Tibial artery (tissue), 4 donors: Measurements from ENCODE around the gene FRS2.

Experiments
- DNase-seq, 2 donors: peaks; one replicate each; pipeline ENCODE4 v3.0.0-alpha.2; 2019
- H3K27ac ChIP-seq, 2 donors: fragments of 200-600 bp; sonication (generic) in 1 of 2; 1 replicate in 1 of 2; 2 replicates in 1 of 2; pipeline ENCODE4 v1.5.1; 2018 to 2019; ENCODE audit warnings: mild to moderate bottlenecking in 1 of 2
- H3K27me3 ChIP-seq, 2 donors: fragments of 200-600 bp; sonication (generic) in 1 of 2; one replicate each; pipeline versions ENCODE4 v1.5.1 to v1.6.0; 2016 to 2019
- H3K36me3 ChIP-seq, 3 donors: fragments of 200-600 bp; sonication (generic) in 2 of 3; one replicate each; pipeline ENCODE4 v1.5.1; 2016 to 2019; ENCODE audit warnings: mild to moderate bottlenecking in 2 of 3
- H3K4me1 ChIP-seq, 4 donors: fragments of 200-600 bp; sonication (generic) in 2 of 4; 1 replicate in 3 of 4; 2 replicates in 1 of 4; pipeline ENCODE4 v1.5.1; 2016 to 2019
- H3K4me3 ChIP-seq, 2 donors: fragments of 200-600 bp; sonication (generic) in 1 of 2; 1 replicate in 1 of 2; 2 replicates in 1 of 2; pipeline ENCODE4 v1.5.1; 2018 to 2019; ENCODE audit warnings: mild to moderate bottlenecking in 2 of 2
- H3K9me3 ChIP-seq, 3 donors: fragments of 200-600 bp; sonication (generic) in 1 of 3; one replicate each; pipeline ENCODE4 v1.5.1; 2016 to 2019
- intact Hi-C: fragments of 100-400 bp; cut with DNase I; formaldehyde crosslinking; loops from one replicate; pipeline ENCODE4 v1.15.0; 2023; ENCODE audit warnings: low total_unique reads
- TF ChIP-seq, protein P1 (sequence below), 2 experiments: fragments of 200-600 bp in 1 of 2; fragments of 450-650 bp in 1 of 2; IDR thresholded peaks; one replicate each; pipeline ENCODE4 v1.5.1; 2017 to 2019; ENCODE audit warnings: antibody characterized with exemption in 2 of 2, mild to moderate bottlenecking in 1 of 2, moderate library complexity in 1 of 2

FRS2 gene

DNA sequence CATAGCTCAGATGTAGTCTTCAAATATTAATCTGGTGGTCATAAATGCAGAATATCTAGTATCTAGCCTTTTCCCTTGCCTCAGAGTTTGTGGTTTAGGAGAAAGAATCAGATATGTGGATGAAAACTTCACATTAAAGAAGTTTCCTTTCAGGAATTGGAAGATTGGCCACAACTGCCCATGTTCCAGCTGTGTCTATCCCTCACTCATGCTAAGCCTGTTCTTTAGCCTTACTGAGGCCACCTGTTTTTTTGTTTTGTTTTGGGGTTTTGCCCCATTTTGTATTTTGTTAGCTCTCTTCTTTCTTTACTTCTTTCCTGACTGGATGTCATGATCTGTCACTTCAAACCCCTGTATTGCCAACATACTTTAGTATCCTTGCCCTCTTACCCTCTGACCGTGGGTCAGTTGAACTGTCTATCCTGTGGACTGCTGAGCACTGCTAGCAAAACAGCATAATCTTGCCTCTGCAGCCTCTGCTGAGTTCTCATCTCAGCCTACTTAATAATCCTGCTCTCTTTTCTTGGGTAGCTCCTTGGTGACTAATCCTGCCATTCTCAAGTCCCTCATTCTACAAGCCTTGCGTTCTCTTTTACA, 93.1 kb downstream of the FRS2 start:
- DNase-seq, result no peak
- peaks cover 0 to 8% (median 5%) of the 10 kb centered on the region in 4 donors for H3K4me1 ChIP-seq
- H3K27me3 ChIP-seq, result no peaks in the 10 kb centered on the region
- TF ChIP-seq, protein P1, sequence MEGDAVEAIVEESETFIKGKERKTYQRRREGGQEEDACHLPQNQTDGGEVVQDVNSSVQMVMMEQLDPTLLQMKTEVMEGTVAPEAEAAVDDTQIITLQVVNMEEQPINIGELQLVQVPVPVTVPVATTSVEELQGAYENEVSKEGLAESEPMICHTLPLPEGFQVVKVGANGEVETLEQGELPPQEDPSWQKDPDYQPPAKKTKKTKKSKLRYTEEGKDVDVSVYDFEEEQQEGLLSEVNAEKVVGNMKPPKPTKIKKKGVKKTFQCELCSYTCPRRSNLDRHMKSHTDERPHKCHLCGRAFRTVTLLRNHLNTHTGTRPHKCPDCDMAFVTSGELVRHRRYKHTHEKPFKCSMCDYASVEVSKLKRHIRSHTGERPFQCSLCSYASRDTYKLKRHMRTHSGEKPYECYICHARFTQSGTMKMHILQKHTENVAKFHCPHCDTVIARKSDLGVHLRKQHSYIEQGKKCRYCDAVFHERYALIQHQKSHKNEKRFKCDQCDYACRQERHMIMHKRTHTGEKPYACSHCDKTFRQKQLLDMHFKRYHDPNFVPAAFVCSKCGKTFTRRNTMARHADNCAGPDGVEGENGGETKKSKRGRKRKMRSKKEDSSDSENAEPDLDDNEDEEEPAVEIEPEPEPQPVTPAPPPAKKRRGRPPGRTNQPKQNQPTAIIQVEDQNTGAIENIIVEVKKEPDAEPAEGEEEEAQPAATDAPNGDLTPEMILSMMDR (IDR thresholded peaks at IDR 0.05), result no peak
- no peak overlapping the region for H3K4me3 ChIP-seq
- H3K27ac ChIP-seq, result no peak overlapping the region
- H3K36me3 ChIP-seq, result peaks cover 6 to 17% (median 13%) of the 10 kb centered on the region in 3 donors
- intact Hi-C loops, result no loop called here
- H3K9me3 ChIP-seq, result no peaks in the 10 kb centered on the region

DNA sequence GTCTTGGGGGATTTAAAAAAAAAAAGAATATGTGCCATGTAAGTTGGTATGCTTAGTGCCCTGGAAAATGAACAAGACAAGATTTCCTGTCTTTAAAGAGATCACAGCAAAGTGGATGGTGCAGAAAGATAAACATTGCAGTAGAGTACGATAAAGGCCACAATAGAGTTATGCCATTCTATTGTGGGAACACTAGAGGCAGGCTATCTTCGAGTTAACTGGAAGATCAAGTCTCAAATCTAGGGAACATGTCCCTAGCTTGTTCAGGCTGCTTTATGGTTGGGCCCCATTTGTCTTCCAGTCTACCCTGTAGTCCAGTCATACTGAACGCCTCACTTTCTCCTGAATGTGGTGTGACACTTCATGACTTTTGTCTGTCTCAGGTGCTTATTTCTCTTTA, 96.4 kb downstream of the FRS2 start:
- Histone ChIP-seq H3K4me1 (peaks cover 0 to 3% (median 0%) of the 10 kb centered on the region in 4 donors), H3K9me3 (no peaks in the 10 kb centered on the region), H3K36me3 (peaks cover 6 to 35% (median 16%) of the 10 kb centered on the region in 3 donors), H3K27me3 (no peaks in the 10 kb centered on the region), H3K27ac (no peak overlapping the region), H3K4me3 (no peak overlapping the region)
- TF ChIP-seq, protein P1 (IDR thresholded peaks at IDR 0.05), result no peak
- intact Hi-C loops, result loop anchor here (5.0 kb wide), 1 partner anchor 94 kb away; the partner anchor contains the start of gene FRS2
- DNase-seq, result no peak

DNA sequence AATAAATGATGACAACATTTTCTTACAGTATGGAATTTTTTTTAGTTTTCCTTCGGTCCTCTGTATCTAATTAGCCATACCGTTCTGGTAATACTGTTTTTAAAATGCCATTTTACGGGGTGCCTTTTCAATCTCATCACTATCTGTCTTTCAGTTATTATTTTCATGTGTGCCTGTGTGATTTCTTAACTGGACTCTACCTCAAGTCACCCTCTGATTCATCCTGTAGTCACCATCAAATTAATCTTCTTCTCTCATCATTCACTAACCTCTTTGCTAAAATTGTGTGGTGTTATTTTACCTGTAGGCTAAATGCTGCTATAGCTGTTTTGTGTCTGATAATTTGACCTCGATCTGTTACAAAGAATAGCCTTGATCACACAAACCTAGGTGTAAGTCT, 99.0 kb downstream of the FRS2 start:
- H3K27ac ChIP-seq, result no peak overlapping the region
- intact Hi-C loops, result loop anchor here (5.0 kb wide), 1 partner anchor 97 kb away; the partner anchor contains the start of gene FRS2
- H3K36me3 ChIP-seq, result peaks cover 15 to 53% (median 30%) of the 10 kb centered on the region in 3 donors

DNA sequence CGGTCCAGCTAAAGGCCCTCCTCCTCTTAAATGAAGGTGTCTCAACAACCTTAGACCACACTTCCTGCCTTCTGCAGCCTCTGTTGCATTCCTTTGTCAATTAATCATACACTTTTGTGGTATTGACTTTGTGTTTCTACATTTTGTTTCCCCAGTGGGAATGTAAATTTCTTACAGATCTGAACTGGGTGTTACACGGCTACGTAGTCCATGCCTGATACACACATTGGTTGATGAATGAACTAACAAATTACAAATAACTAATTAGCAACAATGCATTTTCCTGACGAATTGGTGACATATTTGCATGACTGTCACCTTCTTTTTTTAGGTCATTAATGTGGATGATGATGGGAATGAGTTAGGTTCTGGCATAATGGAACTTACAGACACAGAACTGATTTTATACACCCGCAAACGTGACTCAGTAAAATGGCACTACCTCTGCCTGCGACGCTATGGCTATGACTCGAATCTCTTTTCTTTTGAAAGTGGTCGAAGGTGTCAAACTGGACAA, 99.9 kb downstream of the FRS2 start:
- Histone ChIP-seq H3K27ac (no peak overlapping the region), H3K27me3 (no peaks in the 10 kb centered on the region), H3K9me3 (no peaks in the 10 kb centered on the region), H3K4me1 (no peaks in the 10 kb centered on the region), H3K36me3 (peaks cover 23 to 53% (median 38%) of the 10 kb centered on the region in 3 donors), H3K4me3 (no peak overlapping the region)
- TF ChIP-seq, protein P1 (IDR thresholded peaks at IDR 0.05), result no peak
- intact Hi-C loops, result loop anchor here (2.0 to 10.0 kb wide), 3 partner anchors 98 to 181 kb away; partner anchors contain the start of gene FRS2
- DNase-seq, result no peak

More for the DNA sequence above, 99.0 kb downstream of the FRS2 start:
- Histone ChIP-seq H3K27me3 (no peaks in the 10 kb centered on the region), H3K9me3 (no peaks in the 10 kb centered on the region), H3K4me3 (no peak overlapping the region), H3K4me1 (no peaks in the 10 kb centered on the region)
- TF ChIP-seq, protein P1 (IDR thresholded peaks at IDR 0.05), result no peak
- DNase-seq, result no peak

DNA sequence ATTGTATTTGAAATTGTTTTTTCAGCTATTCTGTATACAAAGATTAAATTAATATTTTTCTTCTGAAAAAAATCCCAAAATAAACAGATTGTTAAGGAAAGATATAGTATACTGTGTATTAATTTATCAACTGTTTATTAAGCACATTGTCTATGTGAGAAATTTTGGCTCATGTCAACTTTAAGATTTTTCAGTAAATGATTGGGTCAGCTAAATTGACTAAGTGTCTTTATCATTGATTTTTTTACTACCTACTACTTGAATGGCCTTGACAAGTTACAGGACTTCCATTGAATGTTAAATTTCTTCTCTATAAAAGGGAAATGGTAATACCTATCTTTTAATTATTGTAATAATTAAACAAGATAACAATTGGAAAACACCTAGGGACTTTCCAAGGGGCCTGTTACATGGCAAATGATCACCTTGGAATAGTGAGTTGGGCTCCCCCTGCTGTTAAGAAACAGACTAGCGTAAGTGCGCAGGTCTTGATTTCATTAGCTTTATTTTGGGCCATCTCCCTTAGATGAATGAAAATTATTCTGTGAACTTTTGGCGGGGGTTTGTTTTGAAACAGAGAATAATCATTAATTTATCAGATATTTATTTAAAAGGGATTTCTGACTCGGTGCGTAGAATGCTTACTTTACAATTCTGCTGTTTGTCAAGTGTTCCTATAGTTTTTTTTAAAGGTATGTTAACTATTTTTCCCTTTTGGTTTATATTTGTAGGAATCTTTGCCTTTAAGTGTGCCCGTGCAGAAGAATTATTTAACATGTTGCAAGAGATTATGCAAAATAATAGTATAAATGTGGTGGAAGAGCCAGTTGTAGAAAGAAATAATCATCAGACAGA, 100.6 kb downstream of the FRS2 start:
- H3K36me3 ChIP-seq, result peaks cover 26 to 56% (median 43%) of the 10 kb centered on the region in 3 donors
- no peak overlapping the region for H3K4me3 ChIP-seq
- no peaks in the 10 kb centered on the region for H3K9me3 ChIP-seq
- peak in 1 of 2 donors; percentile 62 for DNase-seq
- intact Hi-C loops, result loop anchor here (2.0 to 10.0 kb wide), 2 partner anchors 156 to 182 kb away; no protein-coding TSS in a partner anchor
- no peaks in the 10 kb centered on the region for H3K4me1 ChIP-seq
- H3K27ac ChIP-seq, result no peak overlapping the region
- H3K27me3 ChIP-seq, result no peaks in the 10 kb centered on the region
- TF ChIP-seq, protein P1 (IDR thresholded peaks at IDR 0.05), result peak; percentile 77 to 78
